ENCODE data around the gene RFWD3.
"Not testable (repeated sequence)": the region's sequence is repeated elsewhere in the genome, so short reads cannot be mapped to it uniquely, and the experiment has no call there.

The RFWD3 gene

GRCh38 chr16:74660383-74660782, 6.3 kb downstream of the RFWD3 start:
- no peak for DNase-seq

DNA sequence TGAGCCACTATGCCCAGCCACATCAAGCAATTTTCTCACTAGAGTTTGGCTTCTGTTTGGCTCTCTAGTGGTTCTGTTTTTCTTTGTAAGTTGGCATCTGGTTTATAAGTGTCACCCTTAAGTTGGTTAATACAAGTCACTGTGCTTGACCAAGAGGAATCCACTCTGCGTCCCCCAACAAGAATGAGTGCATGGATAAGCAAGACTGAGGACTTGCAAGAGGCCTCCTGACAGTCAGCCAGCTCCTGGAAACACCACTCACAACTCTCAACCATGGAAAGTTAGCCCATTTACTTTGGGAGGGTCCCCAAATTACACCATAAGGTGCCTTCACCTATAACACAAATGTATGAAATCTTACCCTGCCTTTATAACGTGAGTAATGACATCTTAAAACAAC, 7.6 kb downstream of the RFWD3 start:
- DNase-seq, result no peak

DNA sequence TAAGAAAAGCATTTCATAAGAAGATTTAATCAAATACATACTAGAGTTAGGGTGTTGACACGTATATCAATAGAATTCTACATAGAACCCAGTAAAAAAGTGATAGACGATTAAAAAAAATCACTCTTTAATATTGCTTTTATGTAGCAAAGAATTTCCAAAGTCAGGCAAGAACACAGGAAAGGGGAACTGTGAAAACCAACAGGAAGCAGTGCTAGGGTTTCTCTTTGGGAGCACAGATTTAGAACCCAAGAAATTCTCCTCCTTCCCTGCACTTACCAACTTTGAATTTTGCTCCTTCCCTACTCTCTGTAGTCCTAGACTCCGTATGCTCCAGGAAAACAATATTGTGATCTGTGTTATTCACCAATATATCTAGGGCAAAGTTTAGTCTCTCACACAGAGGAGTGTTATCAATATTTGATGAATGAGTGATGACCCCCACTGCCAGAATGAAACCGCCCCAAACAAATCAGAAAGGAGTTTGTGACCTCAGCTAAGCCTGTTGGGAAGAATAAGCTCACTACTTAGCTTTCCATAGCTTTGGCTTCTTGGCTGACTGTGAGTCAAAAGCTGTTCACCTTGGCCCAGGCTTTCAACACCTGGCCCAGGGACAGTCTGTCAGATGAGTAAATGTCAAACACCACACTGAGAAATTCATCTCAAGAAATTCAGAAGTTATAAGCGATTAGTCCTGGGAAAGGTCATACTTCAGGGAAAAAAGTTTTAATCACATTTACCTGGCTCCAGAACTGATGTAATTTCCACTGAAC, 8.6 kb downstream of the RFWD3 start:
- peak; percentile 43 for DNase-seq

GRCh38 chr16:74654536-74655050, 12.1 kb downstream of the RFWD3 start:
- no peak for DNase-seq

- not testable (repeated sequence) for DNase-seq
Observed at GRCh38 chr16:74652883-74653282, 13.8 kb downstream of the RFWD3 start.

DNA sequence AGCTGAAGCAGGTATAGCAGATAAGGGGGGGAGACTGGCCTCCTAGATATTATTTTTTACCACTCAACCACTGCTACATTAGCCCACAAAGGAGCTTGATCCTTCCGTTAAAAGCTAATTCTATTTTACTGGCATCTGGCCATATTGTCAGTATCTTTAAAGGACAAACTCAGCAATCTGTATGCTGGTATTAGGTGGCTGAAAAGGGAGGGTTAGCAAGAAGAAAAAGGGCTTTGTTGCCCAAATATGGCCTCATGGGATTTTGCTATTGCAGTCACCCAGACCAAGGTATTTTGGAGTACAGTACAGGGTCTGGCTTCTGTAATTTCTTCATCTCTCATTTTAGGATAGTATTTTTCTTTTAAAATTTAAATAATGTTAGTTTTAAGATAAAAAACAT, 14.4 kb downstream of the RFWD3 start:
- no peak for DNase-seq

DNA sequence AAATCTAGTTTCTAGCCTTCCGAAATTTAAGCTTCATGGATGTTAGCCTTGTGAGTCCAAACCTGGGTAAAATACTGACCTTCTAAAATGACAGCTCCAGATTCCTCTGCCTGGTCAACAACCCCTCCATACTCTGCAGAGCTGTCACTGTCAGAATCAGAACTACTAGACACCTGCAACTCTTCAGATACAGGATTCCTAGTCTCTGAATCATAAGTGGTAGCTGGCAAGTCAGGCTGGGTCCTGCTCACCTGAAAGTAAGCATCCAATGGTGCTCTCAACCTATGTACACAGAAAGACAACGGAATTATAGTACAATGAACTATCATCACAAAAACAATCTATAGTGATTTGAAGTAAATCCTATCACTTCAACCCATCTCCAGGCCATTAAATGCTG, 14.8 kb downstream of the RFWD3 start:
- DNase-seq, result no peak

DNA sequence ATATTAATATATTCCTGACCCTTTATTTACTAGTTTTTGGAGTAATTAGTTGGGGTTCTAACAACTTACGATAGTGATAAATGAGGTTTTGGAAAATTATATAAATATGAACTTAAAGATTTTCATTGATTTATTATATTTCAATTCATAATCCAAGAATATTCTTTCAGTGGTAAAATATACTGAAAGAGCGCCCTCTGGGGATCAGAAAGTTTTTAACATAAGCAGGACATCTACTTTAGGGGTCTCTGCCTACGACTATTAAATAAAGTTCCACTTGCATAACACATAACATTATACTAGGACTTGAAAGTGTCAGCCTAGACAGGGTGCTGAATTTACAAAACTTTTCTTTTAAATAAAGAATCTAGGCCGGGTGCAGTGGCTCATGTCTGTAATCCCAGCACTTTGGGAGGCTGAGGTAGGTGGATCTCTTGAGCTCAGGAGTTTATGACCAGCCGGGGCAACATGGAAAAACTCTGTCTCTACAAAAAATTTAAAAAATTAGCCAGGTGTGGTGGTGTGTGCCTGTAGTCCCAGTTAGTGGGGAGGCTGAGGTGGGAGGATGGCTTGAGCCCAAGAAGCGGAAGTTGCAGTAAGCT, 15.6 kb downstream of the RFWD3 start:
- DNase-seq, result peak; percentile 17

GRCh38 chr16:74649839-74650504, 16.7 kb downstream of the RFWD3 start:
- DNase-seq, result no peak

DNA sequence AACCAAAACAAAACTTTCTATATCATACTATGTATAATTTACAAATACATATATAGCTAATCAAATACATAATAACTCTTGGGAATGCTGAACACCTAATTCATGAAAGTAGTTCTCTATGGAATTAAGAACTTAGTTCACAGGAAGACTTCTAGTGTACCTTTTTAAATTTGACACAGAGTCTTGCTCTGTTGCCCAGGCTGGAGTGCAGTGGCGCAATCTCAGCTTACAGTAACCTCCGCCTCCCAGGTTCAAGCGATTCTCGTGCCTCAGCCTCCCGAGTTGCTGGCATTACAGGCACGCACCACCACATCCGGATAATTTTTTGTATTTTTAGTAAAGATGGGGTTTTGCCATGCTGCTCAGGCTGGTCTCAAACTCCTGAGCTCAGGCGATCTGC, 24.7 kb downstream of the RFWD3 start:
- DNase-seq, result no peak

DNA sequence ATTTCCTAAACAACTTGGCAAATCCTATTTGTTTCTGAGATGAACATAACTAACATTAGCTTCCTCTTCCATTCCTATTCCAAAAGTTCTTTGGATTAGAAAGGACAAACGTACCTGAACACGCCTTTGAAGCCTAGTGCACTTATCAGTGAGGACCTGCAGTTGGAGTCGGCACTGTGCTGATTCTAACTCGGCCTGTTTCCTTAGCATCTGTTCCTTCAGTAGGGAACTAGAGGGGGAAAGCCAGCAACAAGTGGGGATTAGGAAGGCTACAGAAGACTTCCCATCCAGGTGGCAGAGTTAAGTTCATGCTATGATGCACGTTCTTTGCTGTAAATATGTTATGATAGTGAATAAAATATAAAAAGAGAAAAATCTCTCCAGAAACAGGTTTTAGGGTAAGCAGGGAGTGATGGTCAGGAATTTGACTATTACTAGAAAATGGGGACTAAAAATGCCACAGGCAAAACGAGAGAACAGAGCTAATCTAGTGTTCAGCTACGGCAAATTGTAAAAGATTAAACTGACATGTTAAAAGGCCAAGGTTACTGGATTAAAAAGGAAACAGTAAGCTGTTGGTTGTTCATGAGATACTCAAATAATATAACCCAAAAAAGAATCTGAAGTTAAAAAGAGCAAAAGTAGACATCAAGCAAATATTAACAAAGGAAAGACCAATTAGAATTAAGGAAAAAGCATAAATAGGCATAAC, 28.8 kb downstream of the RFWD3 start:
- DNase-seq, result no peak

GRCh38 chr16:74635303-74635702, 31.4 kb downstream of the RFWD3 start:
- DNase-seq, result no peak

DNA sequence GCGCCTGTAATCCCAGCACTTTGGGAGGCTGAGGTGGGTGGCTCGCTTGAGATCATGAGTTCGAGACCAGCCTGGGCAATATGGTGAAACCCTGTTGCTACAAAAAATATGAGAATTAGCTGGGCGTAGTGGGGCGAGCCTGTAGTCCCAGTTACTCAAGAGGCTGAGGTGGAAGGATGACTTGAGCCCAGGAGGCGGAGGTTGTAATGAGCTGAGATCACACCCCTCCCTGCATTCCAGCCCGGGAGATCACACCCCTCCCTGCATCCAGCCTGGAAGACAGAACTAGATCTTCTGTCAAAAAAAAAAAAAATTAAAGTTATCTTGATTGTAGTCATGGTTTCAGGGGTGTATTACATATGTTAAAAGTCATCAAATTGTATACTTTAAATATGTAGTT, 33.0 kb downstream of the RFWD3 start:
- DNase-seq, result no peak

DNA sequence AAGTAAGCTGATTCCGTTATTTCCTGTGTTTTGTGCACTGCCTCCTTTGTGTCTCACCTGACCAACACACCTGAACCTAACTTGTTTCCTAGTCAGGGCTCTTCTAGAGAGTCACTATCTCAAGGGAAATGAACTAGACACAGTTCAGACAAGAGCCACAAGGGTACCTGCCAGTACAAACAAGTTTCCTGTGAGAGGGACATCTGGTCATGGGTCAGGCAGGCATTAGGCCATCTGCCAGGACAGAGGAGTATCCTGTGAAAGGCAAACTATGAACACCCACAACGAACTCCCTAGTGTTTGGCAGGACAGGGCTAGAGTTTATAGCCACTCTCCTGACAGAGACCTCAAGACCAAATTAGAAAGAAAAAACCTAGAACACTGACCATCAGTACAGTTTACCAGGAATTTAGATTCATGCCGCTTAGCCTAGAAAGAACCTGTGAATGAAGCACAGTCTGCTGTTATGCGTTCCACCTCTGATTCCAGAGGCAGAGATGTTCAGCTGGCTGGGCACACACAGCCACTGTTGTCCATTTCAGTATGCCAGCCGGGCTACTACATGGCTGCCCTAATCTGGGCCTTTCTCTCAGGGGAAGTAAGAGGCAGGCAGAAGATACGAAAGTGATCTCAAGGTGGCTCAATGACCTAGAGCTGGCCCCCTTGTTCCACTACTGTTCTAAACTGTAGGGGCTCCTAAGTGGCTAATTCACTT, 39.0 kb downstream of the RFWD3 start:
- no peak for DNase-seq

DNA sequence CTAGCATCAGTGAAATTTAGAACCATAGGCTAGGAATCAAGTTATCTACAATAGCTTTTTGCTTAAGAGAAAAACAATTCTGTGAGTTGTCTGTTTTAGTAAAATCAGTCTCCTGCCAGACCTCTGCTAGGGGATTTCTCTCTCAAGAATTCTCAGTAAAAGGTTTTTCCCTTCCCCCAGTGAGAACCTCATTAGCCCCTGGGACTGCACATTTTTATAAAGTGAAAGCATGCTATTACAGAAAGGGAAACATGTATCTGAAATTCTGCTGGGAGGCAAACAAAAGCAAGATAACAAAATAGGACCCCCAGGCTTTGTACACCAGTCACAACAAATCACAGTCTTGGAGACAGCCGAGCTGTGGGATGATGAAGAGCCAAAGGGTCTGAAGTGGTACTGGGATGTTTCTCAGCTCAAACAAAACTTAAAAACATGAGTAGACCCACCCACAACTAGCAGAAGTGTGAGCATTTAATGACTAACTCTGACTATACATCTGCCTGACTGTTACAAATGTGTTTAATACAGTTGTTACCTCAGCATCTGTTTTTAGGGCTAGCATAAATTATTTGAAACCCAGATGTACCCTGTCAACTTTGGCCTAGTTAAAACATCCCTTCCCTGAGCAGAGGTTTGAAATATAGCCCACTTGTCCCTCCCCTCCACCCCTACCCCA, 39.8 kb downstream of the RFWD3 start:
- DNase-seq, result no peak

- DNase-seq, result no peak
Observed at GRCh38 chr16:74625500-74626350, 41.0 kb downstream of the RFWD3 start.

- DNase-seq, result no peak
Observed at GRCh38 chr16:74623839-74624235, 42.8 kb downstream of the RFWD3 start.

DNA sequence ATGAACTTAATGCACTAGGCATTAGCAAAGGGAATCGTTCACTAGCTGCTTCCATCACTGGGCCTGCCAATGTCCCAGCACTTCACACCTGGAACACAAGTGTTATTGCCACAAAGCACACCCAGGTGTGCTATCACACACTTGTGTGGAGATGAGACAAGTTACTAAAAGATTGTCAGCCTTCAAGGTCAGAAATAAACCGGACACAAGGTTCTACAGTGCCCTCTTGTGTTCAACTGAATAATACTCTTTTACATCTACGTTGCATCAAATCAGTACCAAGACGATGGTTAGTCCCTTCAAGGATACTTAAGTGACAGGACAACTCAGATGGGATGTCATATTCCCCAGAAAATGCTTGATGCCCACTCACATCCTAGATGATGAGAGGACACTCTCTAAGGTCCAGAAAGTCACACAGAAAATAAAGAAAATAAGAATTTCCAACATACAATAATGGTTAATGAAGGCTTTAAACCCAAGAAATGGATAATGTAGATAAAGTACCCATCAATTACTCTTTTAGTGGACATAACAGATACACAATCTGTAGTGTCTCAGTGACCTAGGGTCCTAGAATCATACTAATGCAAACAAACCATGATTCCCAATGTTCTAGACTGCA, 43.4 kb downstream of the RFWD3 start:
- DNase-seq, result peak; percentile 70

- no peak for DNase-seq
Observed at GRCh38 chr16:74622005-74622404, 44.7 kb downstream of the RFWD3 start.

DNA sequence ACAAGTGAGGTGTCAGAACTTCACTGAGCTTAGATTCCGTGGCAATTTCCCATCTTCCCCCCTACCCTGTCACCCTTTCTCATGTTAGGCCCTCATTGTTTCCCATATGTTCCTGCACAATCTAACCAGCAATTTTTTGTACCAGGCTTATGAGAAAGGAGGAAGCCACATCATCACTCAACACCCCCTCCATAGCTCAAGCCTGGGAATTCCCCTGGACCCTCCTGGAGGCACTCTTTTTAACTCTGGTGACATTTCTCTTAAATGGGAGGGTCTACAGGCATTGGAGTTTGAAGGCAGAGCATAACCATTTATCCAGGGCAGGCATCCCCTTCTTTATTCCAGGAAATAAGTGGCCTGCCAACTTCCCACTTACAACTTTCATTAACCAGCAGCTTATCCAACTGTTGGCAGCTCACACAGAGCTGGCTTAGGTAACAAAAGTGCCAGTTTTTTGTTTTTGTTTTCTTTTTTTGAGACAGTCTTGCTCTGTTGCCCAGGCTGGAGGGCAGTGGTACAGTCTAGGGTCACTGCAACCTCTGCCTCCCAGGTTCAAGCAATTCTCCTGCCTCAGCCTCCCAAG, 49.4 kb downstream of the RFWD3 start:
- peak; percentile 23 for DNase-seq

All from suppressor macrophage treated with lipopolysaccharide for 4 hours (primary cell).